Ovary (tissue), 3 donors: ENCODE data around the gene PRR23E.

Experiments used
- POLR2A ChIP-seq: fragments of 450-650 bp; IDR thresholded peaks from one replicate; pipeline ENCODE4 v1.6.1; 2017; ENCODE audit warnings: antibody characterized with exemption, mild to moderate bottlenecking, moderate library complexity
- TF ChIP-seq, protein P1 (sequence below), 3 donors: fragments of 450-650 bp in 2 of 3; fragments of 200-600 bp in 1 of 3; IDR thresholded peaks; one replicate each; pipeline versions ENCODE4 v1.5.1 to v1.8.0; 2016 to 2022; ENCODE audit warnings: antibody characterized with exemption in 3 of 3, mild to moderate bottlenecking in 1 of 3
- donor health status: DM: no; HTN: no; CAD: no.

DNA sequence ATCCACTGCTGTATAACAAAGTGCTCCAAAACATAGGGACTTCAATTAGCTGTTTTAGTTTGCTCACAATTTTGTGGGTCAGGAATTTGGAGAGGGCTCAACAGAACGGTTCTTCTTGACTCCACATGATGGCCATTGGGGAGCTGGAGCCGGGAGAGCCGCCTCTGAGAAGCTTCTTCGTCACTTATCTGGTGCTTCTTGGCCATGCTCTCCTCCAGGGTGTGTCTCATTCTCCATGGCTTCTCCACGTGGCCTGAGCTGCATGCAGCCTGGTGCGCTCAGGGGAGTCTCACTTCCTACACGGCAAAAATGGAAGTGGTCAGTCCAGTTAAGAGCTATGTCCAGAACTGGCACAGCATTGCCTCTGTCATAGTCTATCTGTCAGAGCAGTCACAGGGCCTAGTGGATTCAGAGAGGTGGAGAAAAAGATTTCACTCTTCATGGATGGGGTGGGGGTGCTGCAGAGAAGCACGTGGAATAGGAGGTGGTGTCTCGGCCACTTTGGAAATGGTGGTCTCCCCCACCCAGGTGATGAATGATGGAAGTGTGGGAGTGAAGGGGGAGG lies 26.3 kb upstream of the PRR23E start:
- TF ChIP-seq, protein P1, sequence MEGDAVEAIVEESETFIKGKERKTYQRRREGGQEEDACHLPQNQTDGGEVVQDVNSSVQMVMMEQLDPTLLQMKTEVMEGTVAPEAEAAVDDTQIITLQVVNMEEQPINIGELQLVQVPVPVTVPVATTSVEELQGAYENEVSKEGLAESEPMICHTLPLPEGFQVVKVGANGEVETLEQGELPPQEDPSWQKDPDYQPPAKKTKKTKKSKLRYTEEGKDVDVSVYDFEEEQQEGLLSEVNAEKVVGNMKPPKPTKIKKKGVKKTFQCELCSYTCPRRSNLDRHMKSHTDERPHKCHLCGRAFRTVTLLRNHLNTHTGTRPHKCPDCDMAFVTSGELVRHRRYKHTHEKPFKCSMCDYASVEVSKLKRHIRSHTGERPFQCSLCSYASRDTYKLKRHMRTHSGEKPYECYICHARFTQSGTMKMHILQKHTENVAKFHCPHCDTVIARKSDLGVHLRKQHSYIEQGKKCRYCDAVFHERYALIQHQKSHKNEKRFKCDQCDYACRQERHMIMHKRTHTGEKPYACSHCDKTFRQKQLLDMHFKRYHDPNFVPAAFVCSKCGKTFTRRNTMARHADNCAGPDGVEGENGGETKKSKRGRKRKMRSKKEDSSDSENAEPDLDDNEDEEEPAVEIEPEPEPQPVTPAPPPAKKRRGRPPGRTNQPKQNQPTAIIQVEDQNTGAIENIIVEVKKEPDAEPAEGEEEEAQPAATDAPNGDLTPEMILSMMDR (IDR thresholded peaks at IDR 0.05): no peak
- TF ChIP-seq POLR2A: no peak
